ENCODE results near the gene DACT3. TPM values are rescaled to one million over a fixed set of nuclear protein-coding genes. Genes with fewer than 3 reads are reported as not detected.
A peak's percentile ranks its signal among the peaks of the same experiment; 100 is the strongest.

Gene DACT3
- total RNA-seq, result 1 to 10 TPM in 1 of 4 donors, under 1 TPM in 3; 0.26 to 1.0 (median 0.39) TPM

- in situ Hi-C loops (cut with MboI; ENCODE audit: low sequenced_read_pairs in 4 of 4), result loop anchor here (5.0 to 10.0 kb wide), 4 partner anchors 44 to 126 kb away; no protein-coding TSS in a partner anchor
- Histone ChIP-seq H3K4me1 (peaks cover 17 to 18% of the 10 kb centered on the region in 2 donors), H3K9me3 (no peaks in the 10 kb centered on the region), H3K36me3 (no peaks in the 10 kb centered on the region), H3K27me3 (peaks cover 14 to 20% (median 16%) of the 10 kb centered on the region in 3 donors), H3K4me3 (peak within 1 kb of the TSS; percentile 61 to 79 (median 71)), H3K27ac (peak within 1 kb of the TSS; percentile 76 to 86 (median 79))
- intact Hi-C loops (cut with DNase I; ENCODE audit: low total_unique reads), result loop anchor here (1.0 kb wide), 3 partner anchors 27 to 85 kb away; partner anchors contain the start of genes CALM3, FKRP and STRN4
- DNase-seq (peak; percentile 100), ATAC-seq (peak; percentile 92 to 94)
- TF ChIP-seq POLR2A (IDR thresholded peaks at IDR 0.05) (no peak), CTCF (IDR thresholded peaks at IDR 0.05 in 4 of 5, conservative IDR thresholded peaks at IDR 0.05 in 1 of 5) (no peak)
Observed at GRCh38 chr19:46661020-46661731, at the start of gene DACT3. TSS of gene DACT3 (minus strand) at chr19:46661182. CDS start at chr19:46661064, 118 bp downstream.

- Histone ChIP-seq H3K9me3 (no peaks in the 10 kb centered on the region), H3K4me1 (peaks cover 11 to 16% of the 10 kb centered on the region in 2 donors), H3K27me3 (no peaks in the 10 kb centered on the region), H3K27ac (no peak overlapping the region), H3K4me3 (no peak overlapping the region), H3K36me3 (no peaks in the 10 kb centered on the region)
- in situ Hi-C loops (cut with MboI; ENCODE audit: low sequenced_read_pairs in 4 of 4) (no loop called here), intact Hi-C loops (cut with DNase I; ENCODE audit: low total_unique reads) (no loop called here)
- ATAC-seq (no peak), DNase-seq (no peak)
- TF ChIP-seq POLR2A (IDR thresholded peaks at IDR 0.05) (no peak), CTCF (IDR thresholded peaks at IDR 0.05 in 4 of 5, conservative IDR thresholded peaks at IDR 0.05 in 1 of 5) (no peak)
Observed at GRCh38 chr19:46710687-46711086, 49.7 kb upstream of the DACT3 start.

- DNase-seq, result peak; percentile 24 to 56
- peak; percentile 26 to 71 for ATAC-seq
- intact Hi-C loops (cut with DNase I; ENCODE audit: low total_unique reads), result loop anchor here (1.0 to 5.0 kb wide), 2 partner anchors 24 to 43 kb away; partner anchors contain the start of genes FKRP and STRN4
Observed at GRCh38 chr19:46704379-46705076, 43.5 kb upstream of the DACT3 start.

GRCh38 chr19:46700704-46701103 is 39.7 kb upstream of the DACT3 start:
- no peaks in the 10 kb centered on the region for H3K4me1 ChIP-seq
- no peak for ATAC-seq
- no peak for TF ChIP-seq CTCF (IDR thresholded peaks at IDR 0.05 in 4 of 5, conservative IDR thresholded peaks at IDR 0.05 in 1 of 5)
- no peak for TF ChIP-seq POLR2A (IDR thresholded peaks at IDR 0.05)
- DNase-seq, result no peak
- no peaks in the 10 kb centered on the region for H3K27me3 ChIP-seq
- no peak overlapping the region for H3K4me3 ChIP-seq
- in situ Hi-C loops (cut with MboI; ENCODE audit: low sequenced_read_pairs in 4 of 4) (no loop called here), intact Hi-C loops (cut with DNase I; ENCODE audit: low total_unique reads) (no loop called here)
- no peak overlapping the region for H3K27ac ChIP-seq
- H3K36me3 ChIP-seq, result peaks cover 0 to 29% of the 10 kb centered on the region in 2 donors
- H3K9me3 ChIP-seq, result no peaks in the 10 kb centered on the region

More at GRCh38 chr19:46704379-46705076, 43.5 kb upstream of the DACT3 start:
- H3K4me3 ChIP-seq, result no peak overlapping the region
- H3K36me3 ChIP-seq, result peaks cover 0 to 9% of the 10 kb centered on the region in 2 donors
- in situ Hi-C loops (cut with MboI; ENCODE audit: low sequenced_read_pairs in 4 of 4), result no loop called here
- no peaks in the 10 kb centered on the region for H3K4me1 ChIP-seq
- no peak for TF ChIP-seq POLR2A (IDR thresholded peaks at IDR 0.05)
- peak; percentile 81 to 97 (median 94) for TF ChIP-seq CTCF (IDR thresholded peaks at IDR 0.05 in 4 of 5, conservative IDR thresholded peaks at IDR 0.05 in 1 of 5)
- no peak overlapping the region for H3K27ac ChIP-seq
- H3K27me3 ChIP-seq, result no peaks in the 10 kb centered on the region
- no peaks in the 10 kb centered on the region for H3K9me3 ChIP-seq

Data from gastrocnemius medialis (tissue), 4 donors.